HepG2 (cell line): ENCODE data around the gene NUCB1. TPM values are rescaled to one million over a fixed set of nuclear protein-coding genes. Genes with fewer than 3 reads are reported as not detected.

Experiments
- CAMTA2 ChIP-seq: sonication (generic); formaldehyde crosslinking; IDR thresholded peaks from 2 replicates; pipeline ENCODE4 v1.4.0; 2020; ENCODE audit warnings: mild to moderate bottlenecking, missing genetic modification reagents, borderline replicate concordance
- HMG20B ChIP-seq: conservative IDR thresholded peaks from 2 replicates; pipeline ENCODE4 v1.6.1; 2016; ENCODE audit warnings: missing genetic modification reagents, missing compliant biosample characterization
- KLF11 ChIP-seq: IDR thresholded peaks from 2 replicates; pipeline ENCODE4 v1.6.1; 2016; ENCODE audit warnings: missing compliant biosample characterization
- MTF1 ChIP-seq: sonication (generic); formaldehyde crosslinking; IDR thresholded peaks from 2 replicates; pipeline ENCODE4 v1.5.0; 2020; ENCODE audit warnings: missing genetic modification reagents
- NFRKB ChIP-seq: fragments of 450-650 bp; IDR thresholded peaks from 2 replicates; pipeline ENCODE4 v1.6.1; 2017
- PTBP1 ChIP-seq: fragments of 200-400 bp; formaldehyde crosslinking; IDR thresholded peaks from 2 replicates; pipeline ENCODE4 v1.6.1; 2018; ENCODE audit warnings: low read length, low read depth; ENCODE audit not compliant: poor library complexity, severe bottlenecking
- REPIN1 ChIP-seq: sonication (generic); formaldehyde crosslinking; IDR thresholded peaks from 2 replicates; pipeline ENCODE4 v1.8.0; 2022; ENCODE audit warnings: missing genetic modification reagents, low read depth, mild to moderate bottlenecking, borderline replicate concordance
- RFXAP ChIP-seq: sonication (generic); formaldehyde crosslinking; IDR thresholded peaks from 2 replicates; pipeline ENCODE4 v1.4.0; 2020; ENCODE audit warnings: missing genetic modification reagents, borderline replicate concordance
- SALL1 ChIP-seq: sonication (generic); formaldehyde crosslinking; IDR thresholded peaks from 2 replicates; pipeline ENCODE4 v1.8.0; 2022; ENCODE audit warnings: mild to moderate bottlenecking, missing genetic modification reagents
- SIX4 ChIP-seq: sonication (generic); formaldehyde crosslinking; IDR thresholded peaks from 2 replicates; pipeline ENCODE4 v1.4.0; 2020; ENCODE audit warnings: missing genetic modification reagents
- ZBTB1 ChIP-seq: sonication (generic); formaldehyde crosslinking; IDR thresholded peaks from 2 replicates; pipeline ENCODE4 v1.4.0; 2020; ENCODE audit warnings: missing genetic modification reagents, borderline replicate concordance
- ZNF205 ChIP-seq: IDR thresholded peaks from 2 replicates; pipeline ENCODE4 v1.6.1; 2018; ENCODE audit warnings: missing biosample characterization, missing genetic modification reagents
- ZNF501 ChIP-seq: sonication (generic); formaldehyde crosslinking; IDR thresholded peaks from 2 replicates; pipeline ENCODE4 v1.5.1; 2020; ENCODE audit warnings: mild to moderate bottlenecking, moderate library complexity, missing genetic modification reagents
- ZNF644 ChIP-seq: IDR thresholded peaks from 2 replicates; pipeline ENCODE4 v1.6.1; 2016; ENCODE audit warnings: low read depth
- ZNF839 ChIP-seq: sonication (generic); formaldehyde crosslinking; IDR thresholded peaks from 2 replicates; pipeline ENCODE4 v1.4.0; 2020; ENCODE audit warnings: missing genetic modification reagents, mild to moderate bottlenecking, borderline replicate concordance
- polyA plus RNA-seq, 8 experiments: library from polyadenylated mRNA; depleted of rRNA in 3 of 8; stranded (reverse) in 7 of 8; unstranded in 1 of 8; fragments of >200 nt; fragmentation: Illumina TruSeq in 4 of 8; extraction: Trizol in 4 of 8; gene quantifications; 2 replicates each; pipeline versions ENCODE4 v1.2.1 to v1.2.3, GENCODE V29; 2011 to 2016; ENCODE audit warnings: low read depth in 4 of 8, missing spikeins in 1 of 8, mixed read lengths in 1 of 8; ENCODE audit not compliant: insufficient read depth in 1 of 8
- total RNA-seq, 5 experiments: library from RNA; depleted of rRNA; stranded (reverse); fragments of >200 nt; fragmentation: Illumina TruSeq; extraction: Trizol; gene quantifications; 2 replicates each; pipeline ENCODE4 v1.2.3, GENCODE V29; 2016; ENCODE audit warnings: low read depth in 1 of 5
- TF ChIP-seq, protein P1 (sequence below): sonication (generic); formaldehyde crosslinking; IDR thresholded peaks from 2 replicates; pipeline ENCODE4 v1.4.0; 2020; ENCODE audit warnings: mild to moderate bottlenecking, missing genetic modification reagents
- TF ChIP-seq, protein P2 (sequence below): sonication (generic); formaldehyde crosslinking; IDR thresholded peaks from 2 replicates; pipeline ENCODE4 v1.8.0; 2022; ENCODE audit warnings: missing genetic modification reagents, mild to moderate bottlenecking, moderate library complexity, borderline replicate concordance
- TF ChIP-seq, protein P3 (sequence below): sonication (generic); formaldehyde crosslinking; IDR thresholded peaks from 2 replicates; pipeline ENCODE4 v1.5.1; 2020; ENCODE audit warnings: missing genetic modification reagents, mild to moderate bottlenecking, borderline replicate concordance
- TF ChIP-seq, protein P4 (sequence below): IDR thresholded peaks from 2 replicates; pipeline ENCODE4 v1.6.1; 2018; ENCODE audit warnings: missing genetic modification reagents, mild to moderate bottlenecking, missing compliant biosample characterization
- TF ChIP-seq, protein P5 (sequence below): sonication (generic); formaldehyde crosslinking; IDR thresholded peaks from 2 replicates; pipeline ENCODE4 v1.4.0; 2020; ENCODE audit warnings: mild to moderate bottlenecking, missing genetic modification reagents
- TF ChIP-seq, protein P6 (sequence below): conservative IDR thresholded peaks from 2 replicates; pipeline ENCODE4 v1.6.1; 2018; ENCODE audit warnings: missing genetic modification reagents

The NUCB1 gene
- total and polyA plus RNA-seq, 2 of the 13 experiments (the other 11 are each of a cell fraction or from before 2014, with no cell fraction given): 82.3 to 106 TPM

DNA sequence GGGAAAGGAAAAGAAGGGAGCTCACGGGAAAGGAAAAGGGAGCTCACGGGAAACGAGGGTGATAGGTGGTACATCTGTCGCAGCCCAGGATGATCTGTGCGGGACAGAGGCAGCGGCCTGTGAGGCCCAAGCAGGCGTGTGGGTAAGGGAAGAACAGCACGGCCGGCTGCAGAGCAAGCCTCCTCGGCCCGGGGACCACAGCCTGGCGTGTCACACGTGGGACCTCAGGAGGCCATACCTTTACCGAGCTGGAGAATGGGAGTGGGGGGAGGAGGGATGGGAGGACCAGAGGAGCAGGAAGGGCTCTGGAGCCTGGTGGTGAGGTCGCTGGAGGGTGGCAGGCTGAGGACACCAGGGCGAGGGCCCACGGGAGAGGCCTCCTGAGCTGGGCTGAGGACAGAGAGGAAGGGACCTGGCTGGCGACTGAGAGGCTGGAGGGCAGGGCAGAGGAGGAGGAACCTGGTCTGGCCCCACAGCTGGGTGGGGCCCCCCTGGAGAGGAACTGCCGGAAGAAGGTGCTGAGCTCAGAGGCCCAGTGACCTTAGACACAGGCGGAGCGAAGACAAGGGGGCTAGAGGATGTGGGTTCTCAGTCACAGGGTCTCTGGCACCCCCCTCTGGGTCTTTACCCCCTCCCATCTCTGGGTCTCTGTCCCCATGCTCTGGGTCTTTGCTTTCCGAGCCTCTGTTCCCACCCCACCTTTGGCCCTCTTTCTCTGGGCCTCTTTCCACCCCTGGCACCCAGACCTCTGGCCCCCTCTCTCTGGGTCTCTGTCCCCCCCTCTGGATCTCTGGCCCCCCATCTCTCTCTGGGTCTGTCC is 62.1 kb downstream of the NUCB1 start (continued):
- no peak for TF ChIP-seq ZNF839 (CRISPR knock-in tag)
- no peak for TF ChIP-seq MTF1 (CRISPR knock-in tag)
- TF ChIP-seq ZNF501 (CRISPR knock-in tag): peak; percentile 91; the same call in 1 of the 2 replicates
- peak; percentile 80 for TF ChIP-seq PTBP1
- 0 out of 2 replicates have a peak, but pooled peaks have one; percentile 12 for TF ChIP-seq SIX4
- TF ChIP-seq NFRKB: no peak
- TF ChIP-seq CAMTA2 (CRISPR knock-in tag): no peak; the same call in 1 of the 2 replicates
- TF ChIP-seq KLF11: peak; percentile 91; the same call in 1 of the 2 replicates
- TF ChIP-seq, protein P1, sequence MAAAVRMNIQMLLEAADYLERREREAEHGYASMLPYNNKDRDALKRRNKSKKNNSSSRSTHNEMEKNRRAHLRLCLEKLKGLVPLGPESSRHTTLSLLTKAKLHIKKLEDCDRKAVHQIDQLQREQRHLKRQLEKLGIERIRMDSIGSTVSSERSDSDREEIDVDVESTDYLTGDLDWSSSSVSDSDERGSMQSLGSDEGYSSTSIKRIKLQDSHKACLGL (CRISPR knock-in tag): peak; percentile 50; the same call in 1 of the 2 replicates
- TF ChIP-seq SALL1 (CRISPR knock-in tag): peak; percentile 86
- TF ChIP-seq, protein P2, sequence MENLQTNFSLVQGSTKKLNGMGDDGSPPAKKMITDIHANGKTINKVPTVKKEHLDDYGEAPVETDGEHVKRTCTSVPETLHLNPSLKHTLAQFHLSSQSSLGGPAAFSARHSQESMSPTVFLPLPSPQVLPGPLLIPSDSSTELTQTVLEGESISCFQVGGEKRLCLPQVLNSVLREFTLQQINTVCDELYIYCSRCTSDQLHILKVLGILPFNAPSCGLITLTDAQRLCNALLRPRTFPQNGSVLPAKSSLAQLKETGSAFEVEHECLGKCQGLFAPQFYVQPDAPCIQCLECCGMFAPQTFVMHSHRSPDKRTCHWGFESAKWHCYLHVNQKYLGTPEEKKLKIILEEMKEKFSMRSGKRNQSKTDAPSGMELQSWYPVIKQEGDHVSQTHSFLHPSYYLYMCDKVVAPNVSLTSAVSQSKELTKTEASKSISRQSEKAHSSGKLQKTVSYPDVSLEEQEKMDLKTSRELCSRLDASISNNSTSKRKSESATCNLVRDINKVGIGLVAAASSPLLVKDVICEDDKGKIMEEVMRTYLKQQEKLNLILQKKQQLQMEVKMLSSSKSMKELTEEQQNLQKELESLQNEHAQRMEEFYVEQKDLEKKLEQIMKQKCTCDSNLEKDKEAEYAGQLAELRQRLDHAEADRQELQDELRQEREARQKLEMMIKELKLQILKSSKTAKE (CRISPR knock-in tag): peak; percentile 76
- TF ChIP-seq REPIN1 (CRISPR knock-in tag): peak; percentile 69
- TF ChIP-seq, protein P3, sequence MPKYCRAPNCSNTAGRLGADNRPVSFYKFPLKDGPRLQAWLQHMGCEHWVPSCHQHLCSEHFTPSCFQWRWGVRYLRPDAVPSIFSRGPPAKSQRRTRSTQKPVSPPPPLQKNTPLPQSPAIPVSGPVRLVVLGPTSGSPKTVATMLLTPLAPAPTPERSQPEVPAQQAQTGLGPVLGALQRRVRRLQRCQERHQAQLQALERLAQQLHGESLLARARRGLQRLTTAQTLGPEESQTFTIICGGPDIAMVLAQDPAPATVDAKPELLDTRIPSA (CRISPR knock-in tag): peak; percentile 92; the same call in 1 of the 2 replicates
- no peak for TF ChIP-seq ZNF644
- TF ChIP-seq, protein P4, sequence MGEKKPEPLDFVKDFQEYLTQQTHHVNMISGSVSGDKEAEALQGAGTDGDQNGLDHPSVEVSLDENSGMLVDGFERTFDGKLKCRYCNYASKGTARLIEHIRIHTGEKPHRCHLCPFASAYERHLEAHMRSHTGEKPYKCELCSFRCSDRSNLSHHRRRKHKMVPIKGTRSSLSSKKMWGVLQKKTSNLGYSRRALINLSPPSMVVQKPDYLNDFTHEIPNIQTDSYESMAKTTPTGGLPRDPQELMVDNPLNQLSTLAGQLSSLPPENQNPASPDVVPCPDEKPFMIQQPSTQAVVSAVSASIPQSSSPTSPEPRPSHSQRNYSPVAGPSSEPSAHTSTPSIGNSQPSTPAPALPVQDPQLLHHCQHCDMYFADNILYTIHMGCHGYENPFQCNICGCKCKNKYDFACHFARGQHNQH (CRISPR knock-in tag): peak; percentile 74; the same call in 1 of the 2 replicates
- peak; percentile 32; the same call in 1 of the 2 replicates for TF ChIP-seq RFXAP (CRISPR knock-in tag)
- TF ChIP-seq ZNF205: peak; percentile 39; the same call in 1 of the 2 replicates
- peak; percentile 55; the same call in 1 of the 2 replicates for TF ChIP-seq HMG20B (CRISPR knock-in tag)
- TF ChIP-seq, protein P5, sequence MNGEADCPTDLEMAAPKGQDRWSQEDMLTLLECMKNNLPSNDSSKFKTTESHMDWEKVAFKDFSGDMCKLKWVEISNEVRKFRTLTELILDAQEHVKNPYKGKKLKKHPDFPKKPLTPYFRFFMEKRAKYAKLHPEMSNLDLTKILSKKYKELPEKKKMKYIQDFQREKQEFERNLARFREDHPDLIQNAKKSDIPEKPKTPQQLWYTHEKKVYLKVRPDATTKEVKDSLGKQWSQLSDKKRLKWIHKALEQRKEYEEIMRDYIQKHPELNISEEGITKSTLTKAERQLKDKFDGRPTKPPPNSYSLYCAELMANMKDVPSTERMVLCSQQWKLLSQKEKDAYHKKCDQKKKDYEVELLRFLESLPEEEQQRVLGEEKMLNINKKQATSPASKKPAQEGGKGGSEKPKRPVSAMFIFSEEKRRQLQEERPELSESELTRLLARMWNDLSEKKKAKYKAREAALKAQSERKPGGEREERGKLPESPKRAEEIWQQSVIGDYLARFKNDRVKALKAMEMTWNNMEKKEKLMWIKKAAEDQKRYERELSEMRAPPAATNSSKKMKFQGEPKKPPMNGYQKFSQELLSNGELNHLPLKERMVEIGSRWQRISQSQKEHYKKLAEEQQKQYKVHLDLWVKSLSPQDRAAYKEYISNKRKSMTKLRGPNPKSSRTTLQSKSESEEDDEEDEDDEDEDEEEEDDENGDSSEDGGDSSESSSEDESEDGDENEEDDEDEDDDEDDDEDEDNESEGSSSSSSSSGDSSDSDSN (CRISPR knock-in tag): peak; percentile 97
- TF ChIP-seq, protein P6, sequence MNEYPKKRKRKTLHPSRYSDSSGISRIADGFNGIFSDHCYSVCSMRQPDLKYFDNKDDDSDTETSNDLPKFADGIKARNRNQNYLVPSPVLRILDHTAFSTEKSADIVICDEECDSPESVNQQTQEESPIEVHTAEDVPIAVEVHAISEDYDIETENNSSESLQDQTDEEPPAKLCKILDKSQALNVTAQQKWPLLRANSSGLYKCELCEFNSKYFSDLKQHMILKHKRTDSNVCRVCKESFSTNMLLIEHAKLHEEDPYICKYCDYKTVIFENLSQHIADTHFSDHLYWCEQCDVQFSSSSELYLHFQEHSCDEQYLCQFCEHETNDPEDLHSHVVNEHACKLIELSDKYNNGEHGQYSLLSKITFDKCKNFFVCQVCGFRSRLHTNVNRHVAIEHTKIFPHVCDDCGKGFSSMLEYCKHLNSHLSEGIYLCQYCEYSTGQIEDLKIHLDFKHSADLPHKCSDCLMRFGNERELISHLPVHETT (CRISPR knock-in tag): peak; percentile 52
- TF ChIP-seq ZBTB1 (CRISPR knock-in tag): no peak
